ENCODE measurements around the gene RASL10A.

Gene RASL10A

GRCh38 chr22:29325356-29325755 lies 9.9 kb upstream of the RASL10A start:
- no peak overlapping the region for H3K4me2 ChIP-seq
- no peak overlapping the region for H3K9ac ChIP-seq
- H3K4me1 ChIP-seq, result peaks cover 17 to 52% (median 41%) of the 10 kb centered on the region in 10 experiments; a peak in 19 of 20 replicates
- H3K4me3 ChIP-seq, result no peak overlapping the region
- peaks cover 13 to 48% (median 33%) of the 10 kb centered on the region in 11 experiments; a peak in 20 of 22 replicates for H3K36me3 ChIP-seq
- H3K27me3 ChIP-seq, result no peaks in the 10 kb centered on the region
- no peak for TF ChIP-seq Cebpa-rat (IDR thresholded peaks at IDR 0.05)
- peaks cover 8 to 52% (median 22%) of the 10 kb centered on the region in 11 experiments; a peak in 18 of 22 replicates for H4K20me1 ChIP-seq
- H3K9me3 ChIP-seq (replicated peaks in 1 of 11), result no peaks in the 10 kb centered on the region
- H3K27ac ChIP-seq, result no peak overlapping the region

GRCh38 chr22:29323641-29324040 lies 8.1 kb upstream of the RASL10A start:
- H3K9ac ChIP-seq, result no peak overlapping the region
- H3K9me3 ChIP-seq (replicated peaks in 1 of 11), result no peaks in the 10 kb centered on the region
- no peaks in the 10 kb centered on the region for H3K27me3 ChIP-seq
- peaks cover 0 to 38% (median 24%) of the 10 kb centered on the region in 10 experiments; a peak in 16 of 20 replicates for H3K4me1 ChIP-seq
- H3K4me3 ChIP-seq, result no peak overlapping the region
- no peak overlapping the region for H3K4me2 ChIP-seq
- peaks cover 10 to 31% (median 25%) of the 10 kb centered on the region in 11 experiments; a peak in 20 of 22 replicates for H3K36me3 ChIP-seq
- no peak for TF ChIP-seq Cebpa-rat (IDR thresholded peaks at IDR 0.05)
- H4K20me1 ChIP-seq, result peaks cover 0 to 39% (median 9%) of the 10 kb centered on the region in 11 experiments; a peak in 16 of 22 replicates
- H3K27ac ChIP-seq, result no peak overlapping the region

GRCh38 chr22:29320546-29320945 lies 5.0 kb upstream of the RASL10A start:
- Histone ChIP-seq H3K4me2 (peak overlapping the region in 2 of 11 experiments; percentile 3 to 26; a peak in 3 of 22 replicates), H4K20me1 (peaks cover 0 to 14% (median 0%) of the 10 kb centered on the region in 11 experiments; a peak in 4 of 22 replicates), H3K4me1 (peaks cover 0 to 14% (median 5%) of the 10 kb centered on the region in 10 experiments; a peak in 7 of 20 replicates), H3K9ac (no peak overlapping the region), H3K27ac (no peak overlapping the region), H3K4me3 (no peak overlapping the region), H3K36me3 (peaks cover 0 to 4% (median 0%) of the 10 kb centered on the region in 11 experiments; a peak in 3 of 22 replicates), H3K9me3 (replicated peaks in 1 of 11) (0 out of 22 replicates have a peak, but pooled peaks cover 0 to 5% (median 0%) of the 10 kb centered on the region in 11 experiments), H3K27me3 (peaks cover 17 to 21% (median 20%) of the 10 kb centered on the region in 11 experiments)
- TF ChIP-seq Cebpa-rat (IDR thresholded peaks at IDR 0.05), result no peak

- no peak overlapping the region for H3K27ac ChIP-seq
- no peak overlapping the region for H3K4me3 ChIP-seq
- H3K9me3 ChIP-seq (replicated peaks in 1 of 11), result peaks cover 0 to 5% (median 0%) of the 10 kb centered on the region in 11 experiments; a peak in 1 of 22 replicates
- no peak for TF ChIP-seq Cebpa-rat (IDR thresholded peaks at IDR 0.05)
- H3K4me1 ChIP-seq, result peaks cover 6 to 18% (median 12%) of the 10 kb centered on the region in 10 experiments; a peak in 13 of 20 replicates
- peaks cover 32 to 36% (median 35%) of the 10 kb centered on the region in 11 experiments for H3K27me3 ChIP-seq
- peaks cover 0 to 4% (median 0%) of the 10 kb centered on the region in 11 experiments; a peak in 2 of 22 replicates for H3K36me3 ChIP-seq
- no peak overlapping the region for H3K4me2 ChIP-seq
- H3K9ac ChIP-seq, result no peak overlapping the region
- H4K20me1 ChIP-seq, result peaks cover 0 to 24% (median 12%) of the 10 kb centered on the region in 11 experiments; a peak in 10 of 22 replicates
Measured at GRCh38 chr22:29319072-29319471, 3.6 kb upstream of the RASL10A start.

GRCh38 chr22:29317827-29318454 lies 2.4 kb upstream of the RASL10A start:
- Histone ChIP-seq H3K4me1 (peaks cover 6 to 18% (median 13%) of the 10 kb centered on the region in 10 experiments; a peak in 13 of 20 replicates), H3K27me3 (peaks cover 43 to 47% (median 46%) of the 10 kb centered on the region in 11 experiments), H3K9me3 (replicated peaks in 1 of 11) (peaks cover 0 to 5% (median 0%) of the 10 kb centered on the region in 11 experiments; a peak in 1 of 22 replicates), H3K27ac (no peak overlapping the region), H3K4me3 (no peak overlapping the region), H3K36me3 (peaks cover 0 to 4% (median 0%) of the 10 kb centered on the region in 11 experiments; a peak in 1 of 22 replicates), H4K20me1 (peaks cover 0 to 36% (median 16%) of the 10 kb centered on the region in 11 experiments; a peak in 11 of 22 replicates), H3K4me2 (no peak overlapping the region), H3K9ac (no peak overlapping the region)
- no peak for TF ChIP-seq Cebpa-rat (IDR thresholded peaks at IDR 0.05)

- H3K4me2 ChIP-seq, result no peak overlapping the region
- H3K4me1 ChIP-seq, result peaks cover 8 to 31% (median 21%) of the 10 kb centered on the region in 10 experiments
- no peak for TF ChIP-seq Cebpa-rat (IDR thresholded peaks at IDR 0.05)
- peaks cover 0 to 4% (median 0%) of the 10 kb centered on the region in 11 experiments; a peak in 1 of 22 replicates for H3K36me3 ChIP-seq
- H3K9ac ChIP-seq, result no peak overlapping the region
- peaks cover 47 to 64% (median 56%) of the 10 kb centered on the region in 11 experiments for H3K27me3 ChIP-seq
- H3K9me3 ChIP-seq (replicated peaks in 1 of 11), result peaks cover 0 to 5% (median 0%) of the 10 kb centered on the region in 11 experiments; a peak in 1 of 22 replicates
- no peak overlapping the region for H3K4me3 ChIP-seq
- peaks cover 0 to 52% (median 18%) of the 10 kb centered on the region in 11 experiments; a peak in 14 of 22 replicates for H4K20me1 ChIP-seq
- H3K27ac ChIP-seq, result no peak overlapping the region
Measured at GRCh38 chr22:29316141-29316828, 788 bp upstream of the RASL10A start.

GRCh38 chr22:29314537-29315285 lies 786 bp downstream of the RASL10A start:
- Histone ChIP-seq H3K27ac (no peak overlapping the region), H3K9me3 (replicated peaks in 1 of 11) (peaks cover 0 to 5% (median 0%) of the 10 kb centered on the region in 11 experiments; a peak in 1 of 22 replicates), H3K27me3 (peaks cover 47 to 64% (median 56%) of the 10 kb centered on the region in 11 experiments), H3K36me3 (peaks cover 0 to 4% (median 0%) of the 10 kb centered on the region in 11 experiments; a peak in 1 of 22 replicates), H4K20me1 (peaks cover 3 to 67% (median 26%) of the 10 kb centered on the region in 11 experiments; a peak in 16 of 22 replicates), H3K4me1 (peaks cover 12 to 45% (median 32%) of the 10 kb centered on the region in 10 experiments), H3K4me3 (no peak overlapping the region), H3K9ac (no peak overlapping the region), H3K4me2 (peak overlapping the region in 4 of 11 experiments; percentile 7 to 34 (median 10); a peak in 3 of 22 replicates)
- TF ChIP-seq Cebpa-rat (IDR thresholded peaks at IDR 0.05), result no peak

All from BLaER1 treated with 17β-estradiol and CSF1 and Interleukin-3, amounts not matched to agents 10 nM and 100 nM (cell line).